Type B pancreatic cell (in vitro differentiated cells): ENCODE results near the gene CALCA. TPM values are rescaled to one million over a fixed set of nuclear protein-coding genes. Genes with fewer than 3 reads are reported as not detected.

Experiments used
- DNase-seq: peaks from one replicate; pipeline ENCODE4 v3.0.0; 2021; ENCODE audit warnings: mixed read lengths; ENCODE audit not compliant: unreplicated experiment; ENCODE audit errors: extremely low spot score
- H3K27ac Mint-ChIP-seq: 2 replicates; pipeline ENCODE4 v1.8.0; 2021; ENCODE audit warnings: mild to moderate bottlenecking, mixed read lengths
- H3K27me3 Mint-ChIP-seq: 2 replicates; pipeline ENCODE4 v1.8.0; 2021; ENCODE audit warnings: mixed read lengths
- H3K36me3 Mint-ChIP-seq: 2 replicates; pipeline ENCODE4 v1.8.0; 2021; ENCODE audit warnings: mixed read lengths
- H3K4me1 Mint-ChIP-seq: one replicate; pipeline ENCODE4 v1.8.0; 2021; ENCODE audit warnings: mixed read lengths; ENCODE audit not compliant: unreplicated experiment
- H3K4me3 Mint-ChIP-seq: 2 replicates; pipeline ENCODE4 v1.8.0; 2021; ENCODE audit warnings: mild to moderate bottlenecking, mixed read lengths
- H3K9me3 Mint-ChIP-seq: 2 replicates; pipeline ENCODE4 v1.8.0; 2021; ENCODE audit warnings: mixed read lengths
- CTCF ChIP-seq: fragments of 200-600 bp; sonication (generic); conservative IDR thresholded peaks from 2 replicates; pipeline ENCODE4 v1.5.0; 2021; ENCODE audit warnings: antibody characterized with exemption, mild to moderate bottlenecking
- total RNA-seq: library from RNA; stranded (reverse); gene quantifications from 2 replicates; pipeline ENCODE4 v1.2.1, GENCODE V29; 2021; ENCODE audit warnings: low replicate concordance

CALCA gene
- total RNA-seq, 1 donor from 2014 or later = 1.2 TPM

- H3K36me3 Mint-ChIP-seq = peaks cover 3% of the 10 kb centered on the region
- no peak overlapping the region for H3K27ac Mint-ChIP-seq
- H3K4me1 Mint-ChIP-seq = no peaks in the 10 kb centered on the region
Measured at GRCh38 chr11:14934641-14935351, 37.4 kb downstream of the CALCA start.

GRCh38 chr11:14932447-14932846, 39.7 kb downstream of the CALCA start:
- Mint-ChIP-seq H3K27ac (no peak overlapping the region), H3K4me1 (no peaks in the 10 kb centered on the region), H3K4me3 (no peak overlapping the region), H3K27me3 (peaks cover 9% of the 10 kb centered on the region), H3K36me3 (no peaks in the 10 kb centered on the region), H3K9me3 (peaks cover 4% of the 10 kb centered on the region)
- DNase-seq = no peak
- no peak for TF ChIP-seq CTCF

More at GRCh38 chr11:14934641-14935351, 37.4 kb downstream of the CALCA start:
- Mint-ChIP-seq H3K27me3 (peaks cover 9% of the 10 kb centered on the region), H3K4me3 (no peak overlapping the region), H3K9me3 (peaks cover 8% of the 10 kb centered on the region)
- no peak for TF ChIP-seq CTCF
- no peak for DNase-seq

GRCh38 chr11:14930369-14930768, 41.8 kb downstream of the CALCA start:
- peaks cover 9% of the 10 kb centered on the region for H3K27me3 Mint-ChIP-seq
- no peak overlapping the region for H3K27ac Mint-ChIP-seq
- no peak for DNase-seq
- H3K4me3 Mint-ChIP-seq = no peak overlapping the region
- H3K4me1 Mint-ChIP-seq = no peaks in the 10 kb centered on the region
- no peaks in the 10 kb centered on the region for H3K36me3 Mint-ChIP-seq
- no peak for TF ChIP-seq CTCF
- H3K9me3 Mint-ChIP-seq = peaks cover 4% of the 10 kb centered on the region

GRCh38 chr11:14927146-14927545, 45.0 kb downstream of the CALCA start:
- DNase-seq = no peak
- no peak overlapping the region for H3K4me3 Mint-ChIP-seq
- H3K27me3 Mint-ChIP-seq = peaks cover 4% of the 10 kb centered on the region
- no peaks in the 10 kb centered on the region for H3K36me3 Mint-ChIP-seq
- no peak for TF ChIP-seq CTCF
- no peaks in the 10 kb centered on the region for H3K9me3 Mint-ChIP-seq
- no peaks in the 10 kb centered on the region for H3K4me1 Mint-ChIP-seq
- no peak overlapping the region for H3K27ac Mint-ChIP-seq

GRCh38 chr11:14924318-14924717, 47.8 kb downstream of the CALCA start:
- Mint-ChIP-seq H3K4me1 (no peaks in the 10 kb centered on the region), H3K27me3 (peaks cover 2% of the 10 kb centered on the region), H3K4me3 (no peak overlapping the region), H3K9me3 (no peaks in the 10 kb centered on the region), H3K27ac (no peak overlapping the region), H3K36me3 (no peaks in the 10 kb centered on the region)
- DNase-seq = no peak
- TF ChIP-seq CTCF = no peak

Other genes starting within 250 kb of the CALCA start
- 12.1 and 12.4 TPM in 2 replicates for gene CYP2R1, start 80.1 kb downstream of the CALCA start, total RNA-seq
- 0.64 TPM in 1 of 2 replicates, not detected in the other for gene CALCB, start 101.2 kb upstream of the CALCA start, total RNA-seq
- 1.2 TPM in 1 of 2 replicates, not detected in the other for gene INSC, start 142.6 kb upstream of the CALCA start, total RNA-seq